Stimulated activated CD8-positive, alpha-beta memory T cell treated with anti-CD3 and anti-CD28 coated beads, Interleukin-7, amount 100 ng/mL, for 48 hours (primary cell): Measurements from ENCODE around the gene ZNF345.

ENCODE experiments used
- DNase-seq, 2 donors: peaks; one replicate each; pipeline ENCODE4 v3.0.0-alpha.2; 2020; ENCODE audit warnings: low read depth in 1 of 2; ENCODE audit errors: extremely low read depth in 1 of 2

ZNF345 gene

DNA sequence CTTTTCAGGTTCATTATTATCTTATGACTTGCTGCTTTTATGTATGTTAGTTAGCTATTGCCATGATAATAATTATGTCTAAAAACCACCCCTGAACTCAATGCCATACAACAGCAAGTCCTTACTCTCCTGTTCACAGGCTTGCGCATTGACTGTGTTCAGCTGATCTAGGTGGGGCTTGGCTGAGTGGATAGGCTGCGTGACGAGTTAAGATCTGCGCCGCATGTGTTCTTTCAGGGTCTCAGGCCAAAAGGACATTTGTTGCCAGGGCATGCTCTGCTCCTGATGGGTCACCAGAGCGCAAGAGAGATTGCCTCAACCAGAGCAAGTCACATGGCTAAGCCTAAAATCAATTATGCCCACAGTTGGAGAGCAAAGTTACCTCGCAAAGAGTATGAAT, 66.3 kb downstream of the ZNF345 start:
- no peak for DNase-seq

DNA sequence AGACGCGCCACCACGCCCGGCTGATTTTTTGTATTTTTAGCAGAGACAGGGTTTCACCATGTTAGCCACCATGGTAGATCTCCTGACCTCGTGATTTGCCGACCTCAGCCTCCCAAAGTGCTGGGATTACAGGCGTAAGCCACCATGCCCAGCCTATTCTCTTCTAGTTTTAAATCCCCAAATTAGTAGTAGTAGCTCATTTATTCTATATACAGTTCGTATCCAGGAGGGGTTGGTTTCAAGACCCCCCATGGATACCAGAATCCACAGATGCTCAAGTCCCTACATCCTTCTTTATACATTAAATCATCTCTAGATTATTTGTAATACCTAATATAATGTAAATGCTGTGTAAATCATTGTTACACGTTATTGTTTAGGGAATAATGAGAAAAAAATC, 67.4 kb downstream of the ZNF345 start:
- DNase-seq, result no peak
